Neuronal stem cell (in vitro differentiated cells): ENCODE data around the gene C17orf75.
"Not testable (repeated sequence)": the region's sequence is repeated elsewhere in the genome, so short reads cannot be mapped to it uniquely, and the experiment has no call there.

ENCODE experiments used
- DNase-seq: peaks from one replicate; pipeline ENCODE4 v3.0.0-alpha.2; 2013; ENCODE audit warnings: low spot score
- H2AFZ ChIP-seq: one replicate; pipeline ENCODE4 v1.6.1; 2013; ENCODE audit warnings: mild to moderate bottlenecking, low read length, inconsistent platforms
- H2AK5ac ChIP-seq: 2 replicates; pipeline ENCODE4 v1.6.1; 2013; ENCODE audit warnings: low read depth, mild to moderate bottlenecking, inconsistent platforms, low read length, moderate library complexity, mixed read lengths
- H2BK120ac ChIP-seq: 2 replicates; pipeline ENCODE4 v1.6.1; 2013; ENCODE audit warnings: low read depth, mild to moderate bottlenecking, inconsistent platforms, low read length, moderate library complexity, mixed read lengths
- H2BK12ac ChIP-seq: one replicate; pipeline ENCODE4 v1.6.1; 2013; ENCODE audit warnings: low read length, inconsistent platforms
- H2BK15ac ChIP-seq: 2 replicates; pipeline ENCODE4 v1.6.1; 2013; ENCODE audit warnings: mild to moderate bottlenecking, low read length, inconsistent platforms, mixed read lengths
- H2BK5ac ChIP-seq: one replicate; pipeline ENCODE4 v1.6.1; 2013; ENCODE audit warnings: inconsistent platforms, mild to moderate bottlenecking, low read length, moderate library complexity
- H3K14ac ChIP-seq: one replicate; pipeline ENCODE4 v1.6.1; 2013; ENCODE audit warnings: low read length, inconsistent platforms
- H3K18ac ChIP-seq: 2 replicates; pipeline ENCODE4 v1.6.1; 2013; ENCODE audit warnings: low read length, inconsistent platforms
- H3K23ac ChIP-seq: 2 replicates; pipeline ENCODE4 v1.6.1; 2013; ENCODE audit warnings: low read depth, mild to moderate bottlenecking, mixed read lengths, low read length, inconsistent platforms; ENCODE audit not compliant: poor library complexity
- H3K27ac ChIP-seq: replicated peaks from 3 replicates; pipeline ENCODE4 v1.5.1; 2013; ENCODE audit warnings: low read length, inconsistent platforms
- H3K27me3 ChIP-seq, 3 experiments: 2 replicates each; pipeline ENCODE4 v1.6.1; 2013; ENCODE audit warnings: low read length in 3 of 3, mild to moderate bottlenecking in 2 of 3, inconsistent platforms in 1 of 3, low read depth in 1 of 3, mixed read lengths in 1 of 3, moderate library complexity in 1 of 3; ENCODE audit not compliant: control insufficient read depth in 3 of 3, insufficient read depth in 3 of 3
- H3K36me3 ChIP-seq, 2 donors: replicated peaks in 1 of 2; 2 replicates each; pipeline ENCODE4 v1.6.1; 2013; ENCODE audit warnings: low read length in 2 of 2; ENCODE audit not compliant: control insufficient read depth in 2 of 2, insufficient read depth in 2 of 2
- H3K4ac ChIP-seq: 2 replicates; pipeline ENCODE4 v1.6.1; 2013; ENCODE audit warnings: inconsistent platforms, mild to moderate bottlenecking, low read length, moderate library complexity
- H3K4me1 ChIP-seq, 2 donors: 1 replicate in 1 of 2; 2 replicates in 1 of 2; pipeline ENCODE4 v1.6.1; 2013; ENCODE audit warnings: low read length in 2 of 2, low read depth in 1 of 2; ENCODE audit not compliant: control insufficient read depth in 2 of 2, insufficient read depth in 1 of 2
- H3K4me2 ChIP-seq: one replicate; pipeline ENCODE4 v1.6.1; 2013; ENCODE audit warnings: mild to moderate bottlenecking, low read length, inconsistent platforms; ENCODE audit not compliant: insufficient read depth, poor library complexity, severe bottlenecking
- H3K4me3 ChIP-seq, 2 donors: 2 replicates each; pipeline ENCODE4 v1.5.1; 2013; ENCODE audit warnings: low read length in 2 of 2, mild to moderate bottlenecking in 2 of 2, inconsistent platforms in 1 of 2, moderate library complexity in 1 of 2
- H3K79me1 ChIP-seq: one replicate; pipeline ENCODE4 v1.6.1; 2013; ENCODE audit warnings: low read depth, mild to moderate bottlenecking, inconsistent platforms, low read length, moderate library complexity
- H3K9ac ChIP-seq: one replicate; pipeline ENCODE4 v1.6.1; 2013; ENCODE audit warnings: mild to moderate bottlenecking, low read depth, low read length, inconsistent platforms; ENCODE audit not compliant: poor library complexity
- H3K9me3 ChIP-seq, 2 donors: replicated peaks in 1 of 2; 2 replicates each; pipeline versions ENCODE3 to v1.6.1; 2013; ENCODE audit warnings: low read length in 2 of 2, mild to moderate bottlenecking in 2 of 2, inconsistent platforms in 1 of 2, low read depth in 1 of 2, mixed read lengths in 1 of 2, moderate library complexity in 1 of 2; ENCODE audit not compliant: control insufficient read depth in 2 of 2, insufficient read depth in 1 of 2
- H4K8ac ChIP-seq: one replicate; pipeline ENCODE4 v1.6.1; 2013; ENCODE audit warnings: low read depth, mild to moderate bottlenecking, inconsistent platforms, low read length, moderate library complexity
- H4K91ac ChIP-seq: one replicate; pipeline ENCODE4 v1.6.1; 2013; ENCODE audit warnings: low read length, low read depth, mild to moderate bottlenecking, inconsistent platforms; ENCODE audit not compliant: poor library complexity
- WGBS, 2 donors: extraction: QIAGEN DNeasy Blood & Tissue Kit; methylation state at CpG; one replicate each; pipeline ENCODE4 v1.1.7; 2013; ENCODE audit warnings: missing lambda C conversion rate in 2 of 2, mixed read lengths in 1 of 2; ENCODE audit not compliant: insufficient read length in 2 of 2, insufficient replicate concordance in 1 of 2; ENCODE audit errors: extremely low coverage in 2 of 2; 5-methylcytosine and 5-hydroxymethylcytosine counted together

The C17orf75 gene

GRCh38 chr17:32323811-32324491, 18.0 kb downstream of the C17orf75 start:
- DNase-seq: peak; percentile 39
- no CpG with 5 or more reads among the region's 11 CpGs for WGBS, 2 donors

GRCh38 chr17:32323046-32323445, 18.9 kb downstream of the C17orf75 start:
- peak overlapping the region; percentile 85 for H3K9ac ChIP-seq
- H3K79me1 ChIP-seq: no peaks in the 10 kb centered on the region
- no peak overlapping the region for H3K4me3 ChIP-seq
- no peaks in the 10 kb centered on the region for H3K27me3 ChIP-seq
- no peak overlapping the region for H3K4ac ChIP-seq
- H3K23ac ChIP-seq: no peak overlapping the region
- H3K14ac ChIP-seq: no peak overlapping the region
- no peak for DNase-seq
- H3K18ac ChIP-seq: peak overlapping the region; percentile 94
- no peak overlapping the region for H3K27ac ChIP-seq
- H4K91ac ChIP-seq: no peak overlapping the region
- H2BK120ac ChIP-seq: peak overlapping the region; percentile 92
- no peak overlapping the region for H2AFZ ChIP-seq
- peak overlapping the region; percentile 87 for H2BK15ac ChIP-seq
- H3K36me3 ChIP-seq: no peaks in the 10 kb centered on the region
- H4K8ac ChIP-seq: peak overlapping the region; percentile 25
- H2AK5ac ChIP-seq: peak overlapping the region; percentile 68
- peak overlapping the region; percentile 73 for H2BK12ac ChIP-seq
- no peak overlapping the region for H2BK5ac ChIP-seq
- WGBS, 2 donors: no CpG with 5 or more reads among the region's 10 CpGs
- peaks cover 2 to 15% of the 10 kb centered on the region in 2 donors for H3K4me1 ChIP-seq
- no peaks in the 10 kb centered on the region for H3K9me3 ChIP-seq
- no peak overlapping the region for H3K4me2 ChIP-seq

More at GRCh38 chr17:32323811-32324491, 18.0 kb downstream of the C17orf75 start:
- H2BK12ac ChIP-seq: no peak overlapping the region
- H3K23ac ChIP-seq: no peak overlapping the region
- H3K36me3 ChIP-seq: no peaks in the 10 kb centered on the region
- no peaks in the 10 kb centered on the region for H3K79me1 ChIP-seq
- H3K27ac ChIP-seq: peak overlapping the region; percentile 57
- H2BK15ac ChIP-seq: peak overlapping the region; percentile 12
- H2BK5ac ChIP-seq: no peak overlapping the region
- H3K4me3 ChIP-seq: no peak overlapping the region
- H3K4me1 ChIP-seq: peaks cover 2 to 15% of the 10 kb centered on the region in 2 donors
- peak overlapping the region; percentile 9 for H2BK120ac ChIP-seq
- no peak overlapping the region for H3K4ac ChIP-seq
- no peak overlapping the region for H3K14ac ChIP-seq
- peak overlapping the region; percentile 32 for H3K4me2 ChIP-seq
- no peaks in the 10 kb centered on the region for H3K9me3 ChIP-seq
- no peaks in the 10 kb centered on the region for H3K27me3 ChIP-seq
- H2AK5ac ChIP-seq: peak overlapping the region; percentile 68
- H4K91ac ChIP-seq: no peak overlapping the region
- no peak overlapping the region for H3K9ac ChIP-seq
- H2AFZ ChIP-seq: peak overlapping the region; percentile 38
- peak overlapping the region; percentile 67 for H3K18ac ChIP-seq
- H4K8ac ChIP-seq: no peak overlapping the region

GRCh38 chr17:32320847-32321246, 21.1 kb downstream of the C17orf75 start:
- peaks cover 2 to 16% of the 10 kb centered on the region in 2 donors for H3K4me1 ChIP-seq
- no peak overlapping the region for H4K91ac ChIP-seq
- H3K36me3 ChIP-seq: no peaks in the 10 kb centered on the region
- H3K23ac ChIP-seq: peak overlapping the region; percentile 20
- no peak overlapping the region for H2AK5ac ChIP-seq
- no peak overlapping the region for H2AFZ ChIP-seq
- H3K27ac ChIP-seq: no peak overlapping the region
- no peak overlapping the region for H3K4me2 ChIP-seq
- H3K4ac ChIP-seq: no peak overlapping the region
- no peak overlapping the region for H2BK12ac ChIP-seq
- peak overlapping the region; percentile 69 for H2BK5ac ChIP-seq
- peak overlapping the region; percentile 53 for H3K18ac ChIP-seq
- H3K27me3 ChIP-seq: no peaks in the 10 kb centered on the region
- peak overlapping the region; percentile 2 for H2BK15ac ChIP-seq
- peak overlapping the region; percentile 98 for H3K14ac ChIP-seq
- H3K9me3 ChIP-seq: peaks cover 0 to 3% of the 10 kb centered on the region in 2 donors
- no peak overlapping the region for H4K8ac ChIP-seq
- H3K79me1 ChIP-seq: no peaks in the 10 kb centered on the region
- H3K9ac ChIP-seq: no peak overlapping the region
- DNase-seq: no peak
- no CpG with 5 or more reads among the region's 15 CpGs for WGBS, 2 donors
- H2BK120ac ChIP-seq: no peak overlapping the region
- no peak overlapping the region for H3K4me3 ChIP-seq

- not testable (repeated sequence) for H3K4me3 ChIP-seq, H3K9me3 ChIP-seq, H2AFZ ChIP-seq, H3K4me2 ChIP-seq, H3K36me3 ChIP-seq, H3K79me1 ChIP-seq, H3K4ac ChIP-seq, H4K8ac ChIP-seq, H3K27ac ChIP-seq, H2BK120ac ChIP-seq, H2BK5ac ChIP-seq, H2AK5ac ChIP-seq, H3K23ac ChIP-seq, H4K91ac ChIP-seq, H3K14ac ChIP-seq, DNase-seq, H2BK15ac ChIP-seq, H3K18ac ChIP-seq, H3K27me3 ChIP-seq, H2BK12ac ChIP-seq, H3K9ac ChIP-seq
- peaks cover 5 to 21% of the 10 kb centered on the region in 2 donors for H3K4me1 ChIP-seq
- no CpG with 5 or more reads among the region's 6 CpGs for WGBS, 2 donors
These were observed 21.9 kb downstream of the C17orf75 start for GRCh38 chr17:32320080-32320479.
